ENCODE results near the gene ASTN2.

The ASTN2 gene

DNA sequence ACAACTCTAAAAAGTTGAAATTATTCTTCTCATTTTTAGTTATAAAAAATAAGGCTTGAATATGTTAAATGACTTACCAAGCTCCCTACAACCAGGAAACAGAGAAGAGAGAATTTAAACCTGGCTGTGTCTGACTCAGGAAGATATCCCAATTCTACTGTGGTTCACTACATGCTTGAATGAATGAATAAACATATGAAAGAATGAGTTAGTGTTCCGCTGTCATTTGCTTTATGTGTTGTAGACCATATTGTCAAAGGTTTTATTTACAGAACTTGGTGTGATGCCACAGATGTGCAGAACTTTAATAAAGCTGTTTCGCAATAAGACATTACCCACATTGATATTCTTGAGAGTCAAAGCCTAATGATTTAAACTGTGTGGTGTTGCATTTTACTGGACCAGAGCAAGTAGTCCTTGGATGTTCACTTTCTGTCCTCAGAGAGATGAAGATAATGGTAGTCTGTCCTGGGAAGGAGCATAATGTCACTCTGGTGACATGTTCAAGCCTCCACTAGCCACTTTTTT lies 414.6 kb downstream of the ASTN2 start:
- no peaks in the 10 kb centered on the region for H3K27me3 ChIP-seq (replicated peaks)
- DNase-seq: no peak
- no peaks in the 10 kb centered on the region for H3K36me3 ChIP-seq (replicated peaks)
- TF ChIP-seq, protein P1, sequence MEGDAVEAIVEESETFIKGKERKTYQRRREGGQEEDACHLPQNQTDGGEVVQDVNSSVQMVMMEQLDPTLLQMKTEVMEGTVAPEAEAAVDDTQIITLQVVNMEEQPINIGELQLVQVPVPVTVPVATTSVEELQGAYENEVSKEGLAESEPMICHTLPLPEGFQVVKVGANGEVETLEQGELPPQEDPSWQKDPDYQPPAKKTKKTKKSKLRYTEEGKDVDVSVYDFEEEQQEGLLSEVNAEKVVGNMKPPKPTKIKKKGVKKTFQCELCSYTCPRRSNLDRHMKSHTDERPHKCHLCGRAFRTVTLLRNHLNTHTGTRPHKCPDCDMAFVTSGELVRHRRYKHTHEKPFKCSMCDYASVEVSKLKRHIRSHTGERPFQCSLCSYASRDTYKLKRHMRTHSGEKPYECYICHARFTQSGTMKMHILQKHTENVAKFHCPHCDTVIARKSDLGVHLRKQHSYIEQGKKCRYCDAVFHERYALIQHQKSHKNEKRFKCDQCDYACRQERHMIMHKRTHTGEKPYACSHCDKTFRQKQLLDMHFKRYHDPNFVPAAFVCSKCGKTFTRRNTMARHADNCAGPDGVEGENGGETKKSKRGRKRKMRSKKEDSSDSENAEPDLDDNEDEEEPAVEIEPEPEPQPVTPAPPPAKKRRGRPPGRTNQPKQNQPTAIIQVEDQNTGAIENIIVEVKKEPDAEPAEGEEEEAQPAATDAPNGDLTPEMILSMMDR (IDR thresholded peaks at IDR 0.05; ENCODE audit: low read depth, low read length, missing control alignments): no peak
- no peak overlapping the region for H3K27ac ChIP-seq
- H3K4me3 ChIP-seq (ENCODE audit: low read depth, low read length): no peak overlapping the region
- in situ Hi-C loops (cut with HindIII; ENCODE audit: low pct_ligation_motif_present, low sequenced_read_pairs): no loop called here

DNA sequence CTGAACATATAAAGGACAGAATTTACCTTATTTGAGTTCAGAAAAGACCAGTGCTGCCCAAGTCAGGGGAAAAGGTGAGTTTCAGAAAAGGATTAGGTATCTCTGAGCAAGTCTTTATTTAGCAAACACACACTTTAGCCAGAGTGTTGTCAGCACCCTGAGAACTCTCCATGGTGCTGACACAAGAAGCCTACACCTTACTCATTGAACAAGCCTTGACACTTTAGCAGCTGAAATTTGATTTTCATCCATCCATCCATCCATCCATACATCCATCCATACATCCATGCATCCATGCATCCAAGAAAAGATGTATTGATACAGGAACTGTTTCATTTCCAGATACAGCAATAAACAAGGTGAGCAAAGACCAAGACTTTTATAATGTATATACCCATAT lies 416.6 kb downstream of the ASTN2 start:
- DNase-seq: no peak
- TF ChIP-seq, protein P1 (IDR thresholded peaks at IDR 0.05; ENCODE audit: low read depth, low read length, missing control alignments): no peak
- in situ Hi-C loops (cut with HindIII; ENCODE audit: low pct_ligation_motif_present, low sequenced_read_pairs): no loop called here
- H3K27me3 ChIP-seq (replicated peaks): no peaks in the 10 kb centered on the region
- H3K27ac ChIP-seq: no peak overlapping the region
- no peaks in the 10 kb centered on the region for H3K36me3 ChIP-seq (replicated peaks)
- no peak overlapping the region for H3K4me3 ChIP-seq (ENCODE audit: low read depth, low read length)

- no peak for DNase-seq
- TF ChIP-seq, protein P1 (IDR thresholded peaks at IDR 0.05; ENCODE audit: low read depth, low read length, missing control alignments): no peak
These were observed 422.0 kb downstream of the ASTN2 start for GRCh38 chr9:116992865-116993264.

DNA sequence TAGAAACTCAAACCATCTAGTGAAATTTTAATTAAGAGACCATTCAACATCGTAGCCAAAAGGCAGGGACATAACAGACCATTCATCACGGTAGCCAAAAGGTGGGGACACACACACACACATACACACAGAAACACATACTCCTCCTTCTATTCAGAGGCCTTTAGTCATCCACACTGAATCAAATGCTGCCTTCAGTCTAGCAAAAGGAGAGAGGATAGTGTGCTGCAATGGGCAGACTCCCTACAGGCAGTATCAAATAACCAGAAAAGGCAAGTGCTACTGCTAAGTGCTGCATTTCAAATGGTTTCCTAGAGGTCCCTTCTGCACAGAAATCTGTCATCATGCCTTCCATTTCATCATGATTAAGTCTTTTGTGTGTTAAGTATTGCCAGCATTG lies 423.8 kb downstream of the ASTN2 start:
- H3K27ac ChIP-seq: no peak overlapping the region
- H3K36me3 ChIP-seq (replicated peaks): no peaks in the 10 kb centered on the region
- DNase-seq: no peak
- in situ Hi-C loops (cut with HindIII; ENCODE audit: low pct_ligation_motif_present, low sequenced_read_pairs): no loop called here
- H3K4me3 ChIP-seq (ENCODE audit: low read depth, low read length): no peak overlapping the region
- H3K27me3 ChIP-seq (replicated peaks): no peaks in the 10 kb centered on the region
- TF ChIP-seq, protein P1 (IDR thresholded peaks at IDR 0.05; ENCODE audit: low read depth, low read length, missing control alignments): no peak

More at GRCh38 chr9:116992865-116993264, 422.0 kb downstream of the ASTN2 start:
- no peak overlapping the region for H3K4me3 ChIP-seq (ENCODE audit: low read depth, low read length)
- H3K36me3 ChIP-seq (replicated peaks): no peaks in the 10 kb centered on the region
- H3K27ac ChIP-seq: no peak overlapping the region
- in situ Hi-C loops (cut with HindIII; ENCODE audit: low pct_ligation_motif_present, low sequenced_read_pairs): no loop called here
- H3K27me3 ChIP-seq (replicated peaks): no peaks in the 10 kb centered on the region

GRCh38 chr9:116990592-116990991 lies 424.3 kb downstream of the ASTN2 start:
- TF ChIP-seq, protein P1 (IDR thresholded peaks at IDR 0.05; ENCODE audit: low read depth, low read length, missing control alignments): no peak
- DNase-seq: no peak
- H3K36me3 ChIP-seq (replicated peaks): no peaks in the 10 kb centered on the region
- H3K27me3 ChIP-seq (replicated peaks): no peaks in the 10 kb centered on the region
- no peak overlapping the region for H3K27ac ChIP-seq
- in situ Hi-C loops (cut with HindIII; ENCODE audit: low pct_ligation_motif_present, low sequenced_read_pairs): no loop called here
- no peak overlapping the region for H3K4me3 ChIP-seq (ENCODE audit: low read depth, low read length)

All from brain microvascular endothelial cell (primary cell).